HEK293T (cell line): ENCODE results near the gene OR14C36.

Source experiments
- CTBP1 ChIP-seq: fragments of 450-650 bp; IDR thresholded peaks from 2 replicates; pipeline ENCODE4 v1.6.1; 2016; ENCODE audit warnings: borderline replicate concordance
- SUZ12 ChIP-seq: fragments of 450-650 bp; IDR thresholded peaks from 2 replicates; pipeline ENCODE4 v1.6.1; 2016; ENCODE audit warnings: mild to moderate bottlenecking

- TF ChIP-seq SUZ12 (no peak), CTBP1 (no peak)
Observed at GRCh38 chr1:248375446-248375845, 26.9 kb downstream of the OR14C36 start, which contains the start of gene OR2T6.
